Kidney (tissue), 14 donors: ENCODE measurements around the gene LRRC52. TPM values are rescaled to one million over a fixed set of nuclear protein-coding genes. Genes with fewer than 3 reads are reported as not detected.
"Not testable (repeated sequence)": the region's sequence is repeated elsewhere in the genome, so short reads cannot be mapped to it uniquely, and the experiment has no call there.

ENCODE experiments used
- DNase-seq, 5 donors: peaks; one replicate each; pipeline ENCODE4 v3.0.0-alpha.2; 2013 to 2020
- FAIRE-seq: peaks from 2 replicates; lab custom pipeline; 2012; peaks lifted over from hg19 to GRCh38; lab: Jason Lieb, UNC
- H3K27ac ChIP-seq, 2 donors: one replicate each; pipeline ENCODE4 v1.7.0; 2013; ENCODE audit warnings: low read depth in 2 of 2, low read length in 2 of 2, inconsistent platforms in 1 of 2
- H3K27me3 ChIP-seq: one replicate; pipeline ENCODE4 v1.7.1; 2013; ENCODE audit warnings: low read length, inconsistent platforms; ENCODE audit not compliant: control insufficient read depth, insufficient read depth
- H3K36me3 ChIP-seq, 3 donors: one replicate each; pipeline versions ENCODE4 v1.7.0 to v1.7.1; 2013; ENCODE audit warnings: low read length in 3 of 3, control low read depth in 1 of 3, inconsistent platforms in 1 of 3; ENCODE audit not compliant: insufficient read depth in 3 of 3, control insufficient read depth in 2 of 3
- H3K4me1 ChIP-seq, 3 donors: one replicate each; pipeline versions ENCODE4 v1.7.0 to v1.7.1; 2013; ENCODE audit warnings: low read length in 3 of 3, inconsistent platforms in 1 of 3, low read depth in 1 of 3; ENCODE audit not compliant: control insufficient read depth in 2 of 3, insufficient read depth in 2 of 3
- H3K4me3 ChIP-seq, 3 donors: one replicate each; pipeline versions ENCODE4 v1.7.0 to v1.8.1; 2013; ENCODE audit warnings: low read length in 3 of 3, control low read depth in 1 of 3, inconsistent platforms in 1 of 3
- H3K9ac ChIP-seq, 3 donors: one replicate each; pipeline versions ENCODE4 v1.7.0 to v1.7.1; 2013; ENCODE audit warnings: low read length in 3 of 3, control low read depth in 1 of 3, inconsistent platforms in 1 of 3
- H3K9me3 ChIP-seq, 3 donors: one replicate each; pipeline versions ENCODE4 v1.7.0 to v1.7.1; 2013; ENCODE audit warnings: low read length in 3 of 3, control low read depth in 1 of 3, inconsistent platforms in 1 of 3; ENCODE audit not compliant: control insufficient read depth in 2 of 3, insufficient read depth in 1 of 3
- intact Hi-C: fragments of 100-400 bp; cut with DNase I; formaldehyde crosslinking; loops from one replicate; pipeline ENCODE4 v1.11.1; 2022
- polyA plus RNA-seq: library from polyadenylated mRNA; stranded (reverse); fragments of 350-450 nt; fragmentation: Illumina TruSeq; extraction: RNeasy Lipid Tissue Mini Kit (QIAGEN cat#74804); gene quantifications from one replicate; pipeline ENCODE4 v1.2.3, GENCODE V29; 2014; ENCODE audit warnings: low read depth, low replicate concordance; ENCODE audit not compliant: insufficient read depth
- total RNA-seq: library from RNA; stranded (reverse); fragmentation: NEBNext Ultra II Directional; extraction: Animal tissue kit (Norgen Biotek cat#: 25700); gene quantifications from one replicate; pipeline ENCODE4 v1.2.1, GENCODE V29; 2021
- TF ChIP-seq, protein P1 (sequence below): IDR thresholded peaks from 3 replicates; pipeline ENCODE4 v1.5.1; 2012; ENCODE audit warnings: mild to moderate bottlenecking, moderate library complexity, borderline replicate concordance; ENCODE audit not compliant: insufficient read depth; ENCODE audit errors: extremely low read depth
- donor health status: control.
- donor health status: control.
- donor health status: control.
- donor health status: control.
- donor health status: control.
- donor health status: DM: yes; HTN: yes; CAD: no.
- donor health status: Normal renal cell carcinoma (clear cell type).

LRRC52 gene
- total and polyA plus RNA-seq, 2 donors from 2014 or later: 0.58 TPM; not detected in 1

DNA sequence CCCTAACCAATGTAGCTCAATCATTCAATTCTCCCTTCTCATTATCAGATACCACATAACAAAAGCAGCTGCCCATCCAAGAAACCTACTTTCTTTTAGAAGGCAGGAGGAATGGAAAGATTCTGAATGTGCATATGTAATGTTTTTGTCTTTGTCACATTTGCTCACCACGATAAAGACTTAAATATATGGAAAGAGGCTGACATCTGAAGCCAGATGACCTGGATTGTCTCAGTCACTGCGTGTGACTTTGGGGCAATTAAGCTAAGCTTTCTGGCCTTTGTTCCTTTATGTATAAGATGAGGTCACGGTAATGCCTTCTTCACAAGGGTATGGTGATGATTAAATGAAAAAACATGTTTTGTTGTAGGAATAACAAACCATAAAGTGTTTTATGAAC lies 42.6 kb downstream of the LRRC52 start:
- TF ChIP-seq, protein P1, sequence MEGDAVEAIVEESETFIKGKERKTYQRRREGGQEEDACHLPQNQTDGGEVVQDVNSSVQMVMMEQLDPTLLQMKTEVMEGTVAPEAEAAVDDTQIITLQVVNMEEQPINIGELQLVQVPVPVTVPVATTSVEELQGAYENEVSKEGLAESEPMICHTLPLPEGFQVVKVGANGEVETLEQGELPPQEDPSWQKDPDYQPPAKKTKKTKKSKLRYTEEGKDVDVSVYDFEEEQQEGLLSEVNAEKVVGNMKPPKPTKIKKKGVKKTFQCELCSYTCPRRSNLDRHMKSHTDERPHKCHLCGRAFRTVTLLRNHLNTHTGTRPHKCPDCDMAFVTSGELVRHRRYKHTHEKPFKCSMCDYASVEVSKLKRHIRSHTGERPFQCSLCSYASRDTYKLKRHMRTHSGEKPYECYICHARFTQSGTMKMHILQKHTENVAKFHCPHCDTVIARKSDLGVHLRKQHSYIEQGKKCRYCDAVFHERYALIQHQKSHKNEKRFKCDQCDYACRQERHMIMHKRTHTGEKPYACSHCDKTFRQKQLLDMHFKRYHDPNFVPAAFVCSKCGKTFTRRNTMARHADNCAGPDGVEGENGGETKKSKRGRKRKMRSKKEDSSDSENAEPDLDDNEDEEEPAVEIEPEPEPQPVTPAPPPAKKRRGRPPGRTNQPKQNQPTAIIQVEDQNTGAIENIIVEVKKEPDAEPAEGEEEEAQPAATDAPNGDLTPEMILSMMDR: no peak
- no peaks in the 10 kb centered on the region for H3K9me3 ChIP-seq
- no peaks in the 10 kb centered on the region for H3K4me1 ChIP-seq
- H3K9ac ChIP-seq: no peak overlapping the region
- FAIRE-seq (no peak), DNase-seq (no peak)
- intact Hi-C loops: loop anchor here (5.0 kb wide), 1 partner anchor 189 kb away; no protein-coding TSS in a partner anchor
- H3K36me3 ChIP-seq: no peaks in the 10 kb centered on the region
- no peak overlapping the region for H3K27ac ChIP-seq
- H3K27me3 ChIP-seq: no peaks in the 10 kb centered on the region
- no peak overlapping the region for H3K4me3 ChIP-seq

DNA sequence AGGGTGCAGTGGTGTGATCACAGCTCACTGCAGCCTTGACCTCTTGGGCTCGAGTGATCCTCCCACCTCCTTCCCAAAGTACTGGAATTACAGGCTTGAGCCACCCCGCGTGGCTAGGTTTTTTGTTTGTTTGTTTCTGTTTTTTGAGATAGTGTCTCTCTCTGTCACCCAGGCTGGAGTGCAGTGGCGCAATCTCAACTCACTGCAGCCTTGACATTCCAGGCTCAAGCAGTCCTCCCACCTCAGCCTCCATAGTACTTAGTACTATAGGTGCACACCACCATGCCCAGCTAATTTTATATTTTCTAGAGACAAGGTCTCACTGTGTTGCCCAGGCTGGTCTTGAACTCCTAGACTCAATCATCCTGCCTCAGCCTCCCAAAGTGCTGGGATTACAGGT lies 47.6 kb downstream of the LRRC52 start:
- FAIRE-seq, H3K9ac ChIP-seq, H3K9me3 ChIP-seq, DNase-seq, H3K36me3 ChIP-seq, H3K4me1 ChIP-seq, H3K27ac ChIP-seq, H3K27me3 ChIP-seq, intact Hi-C loops, H3K4me3 ChIP-seq: not testable (repeated sequence)

DNA sequence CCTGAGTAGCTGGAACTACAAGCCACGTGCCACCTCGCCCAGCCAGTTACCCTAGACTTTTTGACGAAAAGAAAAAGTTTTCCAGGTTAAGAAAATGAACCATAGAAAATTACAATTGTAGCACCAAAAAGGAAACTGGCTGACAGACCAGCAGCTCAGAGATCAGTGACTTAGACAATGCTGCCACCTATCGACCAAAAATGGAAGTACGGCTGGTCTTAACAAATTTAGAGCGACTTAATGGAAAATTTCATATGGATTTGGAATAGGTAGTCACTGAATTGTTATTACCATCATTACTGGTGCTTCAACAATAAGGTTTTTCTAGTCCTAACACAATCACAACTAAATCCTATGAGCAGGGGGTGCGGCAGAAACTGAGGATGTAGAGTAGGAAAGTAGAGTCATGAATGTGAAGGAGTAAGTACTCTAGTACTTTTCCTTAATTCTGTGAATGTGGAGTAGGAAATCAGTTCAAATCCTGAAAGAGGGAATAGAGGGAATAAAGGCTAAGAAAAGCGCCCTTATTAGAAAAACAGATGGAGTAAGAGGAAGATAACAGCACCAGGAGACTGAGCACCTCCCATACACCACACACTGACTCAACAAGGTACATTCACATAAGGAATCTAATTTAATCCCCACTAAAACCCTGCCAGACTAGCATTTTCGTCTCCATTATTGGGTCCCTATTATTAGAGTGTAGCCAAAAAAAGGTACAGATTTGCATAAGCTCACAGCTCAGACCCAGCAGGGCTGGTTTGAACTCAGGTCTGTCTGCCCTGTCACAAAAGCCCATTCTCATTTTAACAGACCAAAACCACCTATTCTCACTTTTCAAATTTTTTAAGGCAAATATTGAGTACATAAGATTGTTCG lies 49.4 kb downstream of the LRRC52 start:
- no peaks in the 10 kb centered on the region for H3K9me3 ChIP-seq
- intact Hi-C loops: no loop called here
- H3K36me3 ChIP-seq: no peaks in the 10 kb centered on the region

More for the DNA sequence above, 49.4 kb downstream of the LRRC52 start:
- Histone ChIP-seq H3K27me3 (peaks cover 5% of the 10 kb centered on the region), H3K4me3 (no peak overlapping the region), H3K9ac (no peak overlapping the region), H3K27ac (no peak overlapping the region), H3K4me1 (peaks cover 0 to 5% (median 0%) of the 10 kb centered on the region in 3 donors)
- DNase-seq (peak in 4 of 5 donors; percentile 79 to 85 (median 82)), FAIRE-seq (peak; percentile 98)
- TF ChIP-seq, protein P1: peak; percentile 91
